ENCODE measurements around the gene ZBTB25.

The ZBTB25 gene

GRCh38 chr14:64400829-64401459 is 102.7 kb downstream of the ZBTB25 start:
- DNase-seq: no peak

All from right kidney (tissue), 1 donor.